GM12878 (cell line): ENCODE data around the gene MPRIP. TPM values are rescaled to one million over a fixed set of nuclear protein-coding genes. Genes with fewer than 3 reads are reported as not detected.

Experiments
- ATAC-seq: fragments of 200-7000 bp; cut with Tn5 transposase; 3 replicates; pipeline ENCODE4 v1.9.1; 2020; ENCODE audit warnings: mild to moderate bottlenecking, moderate library complexity
- BruUV-seq: library from RNA; stranded (reverse); fragments of 400-500 nt; replicated peaks from 2 replicates; lab custom pipeline; 2021; lab: Mats Ljungman, UMichigan
- CTCF ChIA-PET: fragments of 300-600 bp; sonication (Branson Sonifier 250); formaldehyde crosslinking; extraction: SDS; loops from one replicate; lab custom pipeline; 2021; ENCODE audit warnings: inconsistent platforms; lab: Yijun Ruan, JAX
- POLR2A ChIA-PET: fragments of 350-600 bp; formaldehyde crosslinking; extraction: SDS; loops from one replicate; lab custom pipeline; 2021; ENCODE audit warnings: inconsistent platforms; lab: Charles Lee
- RAD21 ChIA-PET: fragments of 300-600 bp; sonication (Branson Sonifier 250); formaldehyde crosslinking; loops from one replicate; lab custom pipeline; 2023; ENCODE audit warnings: antibody characterized with exemption; ENCODE audit not compliant: unreplicated experiment; lab: Charles Lee
- SMC1A ChIA-PET: fragments of 300-600 bp; sonication (Branson Sonifier 250); formaldehyde crosslinking; loops from one replicate; lab custom pipeline; 2023; ENCODE audit not compliant: unreplicated experiment, uncharacterized antibody; lab: Charles Lee
- DNase-seq: peaks from one replicate; pipeline ENCODE4 v3.0.0-alpha.2; 2011; ENCODE audit warnings: low read depth, low spot score
- FAIRE-seq: peaks from 3 replicates; lab custom pipeline; 2011; peaks lifted over from hg19 to GRCh38; lab: Jason Lieb, UNC
- H2AFZ ChIP-seq: 2 replicates; pipeline ENCODE4 v1.6.0; 2011; ENCODE audit warnings: low read depth, low read length, control low read depth; ENCODE audit not compliant: control insufficient read depth
- H3K27ac ChIP-seq: 2 replicates; pipeline ENCODE4 v1.5.1; 2011; ENCODE audit warnings: control low read depth; ENCODE audit not compliant: control insufficient read depth, insufficient read depth
- H3K27me3 ChIP-seq, 2 experiments: replicated peaks in 1 of 2; 2 replicates each; pipeline versions ENCODE4 v1.6.0 to v1.6.1; 2011; ENCODE audit warnings: low read length in 1 of 2; ENCODE audit not compliant: control insufficient read depth in 2 of 2, insufficient read depth in 2 of 2
- H3K36me3 ChIP-seq, 2 experiments: 2 replicates each; pipeline ENCODE4 v1.5.1; 2011; ENCODE audit warnings: low read length in 1 of 2; ENCODE audit not compliant: control insufficient read depth in 2 of 2, insufficient read depth in 2 of 2
- H3K4me1 ChIP-seq: 2 replicates; pipeline ENCODE4 v1.6.1; 2011; ENCODE audit warnings: mild to moderate bottlenecking, low read length, moderate library complexity, mixed read lengths; ENCODE audit not compliant: control insufficient read depth, insufficient read depth
- H3K4me2 ChIP-seq: 2 replicates; pipeline ENCODE4 v1.6.0; 2011; ENCODE audit warnings: control low read depth; ENCODE audit not compliant: control insufficient read depth, insufficient read depth
- H3K4me3 ChIP-seq: fragments of 200-600 bp; sonication (generic); 2 replicates; pipeline ENCODE4 v1.5.1; 2016
- H3K79me2 ChIP-seq: 2 replicates; pipeline ENCODE4 v1.6.0; 2011; ENCODE audit warnings: low read length; ENCODE audit not compliant: control insufficient read depth, insufficient read depth
- H3K9ac ChIP-seq: 2 replicates; pipeline ENCODE4 v1.8.0; 2011; ENCODE audit warnings: low read length, control low read depth, mixed read lengths; ENCODE audit not compliant: control insufficient read depth, insufficient read depth
- H3K9me3 ChIP-seq: replicated peaks from 3 replicates; pipeline ENCODE4 v1.5.1; 2011; ENCODE audit warnings: mild to moderate bottlenecking, low read length; ENCODE audit not compliant: control insufficient read depth, insufficient read depth
- H4K20me1 ChIP-seq: 2 replicates; pipeline ENCODE4 v1.6.0; 2011; ENCODE audit not compliant: control insufficient read depth, insufficient read depth
- ASH2L ChIP-seq: fragments of 300-600, 200-600 bp; sonication (generic); IDR thresholded peaks from 2 replicates; pipeline ENCODE4 v1.6.1; 2017; ENCODE audit warnings: low read depth, mild to moderate bottlenecking, borderline replicate concordance
- ATF7 ChIP-seq: fragments of 450-650 bp; IDR thresholded peaks from 2 replicates; pipeline ENCODE4 v1.6.1; 2016; ENCODE audit warnings: low read depth, mild to moderate bottlenecking
- BACH1 ChIP-seq: fragments of 450-650 bp; IDR thresholded peaks from 2 replicates; pipeline ENCODE4 v1.6.1; 2017; ENCODE audit warnings: mild to moderate bottlenecking, borderline replicate concordance
- CBFB ChIP-seq: IDR thresholded peaks from 2 replicates; pipeline ENCODE4 v1.6.1; 2016; ENCODE audit warnings: antibody characterized with exemption, low read depth
- EGR1 ChIP-seq, 2 experiments: IDR thresholded peaks; 1 replicate in 1 of 2; 2 replicates in 1 of 2; pipeline ENCODE4 v1.6.1; 2011 to 2012; ENCODE audit warnings: low read depth in 2 of 2, low read length in 2 of 2, borderline replicate concordance in 1 of 2, mild to moderate bottlenecking in 1 of 2, moderate library complexity in 1 of 2
- ELK1 ChIP-seq: IDR thresholded peaks from 2 replicates; pipeline ENCODE4 v1.6.1; 2012; ENCODE audit warnings: low read depth, low read length, improper control_type of control experiment
- HDAC2 ChIP-seq: fragments of 200-600 bp; sonication (generic); IDR thresholded peaks from 2 replicates; pipeline ENCODE4 v1.6.1; 2017
- PRDM15 ChIP-seq: fragments of 450-650 bp; formaldehyde crosslinking; IDR thresholded peaks from 2 replicates; pipeline ENCODE4 v1.4.0; 2020; ENCODE audit warnings: mild to moderate bottlenecking, moderate library complexity
- ZNF687 ChIP-seq: fragments of 450-650 bp; IDR thresholded peaks from 2 replicates; pipeline ENCODE4 v1.6.1; 2017; ENCODE audit warnings: mild to moderate bottlenecking, moderate library complexity
- WGBS: methylation state at CpG from one replicate; pipeline ENCODE4 v1.1.6; 2016; ENCODE audit warnings: low lambda C conversion rate; ENCODE audit not compliant: insufficient replicate concordance, insufficient coverage; ENCODE audit errors: missing lambda C conversion rate; 5-methylcytosine and 5-hydroxymethylcytosine counted together
- in situ Hi-C: fragments of 300-500 bp; cut with MboI; formaldehyde crosslinking; loops from 9 replicates; pipeline ENCODE4 v1.14.3; 2018; ENCODE audit warnings: mixed read lengths
- intact Hi-C: fragments of 100-400 bp; cut with micrococcal nuclease; formaldehyde crosslinking; loops from one replicate; pipeline ENCODE4 v1.14.2; 2022; ENCODE audit not compliant: unreplicated experiment
- polyA plus RNA-seq, 11 experiments: library from polyadenylated mRNA; depleted of rRNA in 4 of 11; unstranded in 6 of 11; stranded (reverse) in 5 of 11; fragments of >200 nt; fragmentation: Nextera tagmentation in 4 of 11; fragmentation: Illumina TruSeq in 1 of 11; extraction: Ambion mirVana in 4 of 11; extraction: Trizol in 1 of 11; gene quantifications; 1 replicate in 1 of 11; 2 replicates in 10 of 11; pipeline versions ENCODE4 v1.2.1 to v1.2.3, GENCODE V29; 2011 to 2016; ENCODE audit warnings: inconsistent platforms in 2 of 11, missing spikeins in 2 of 11, low read depth in 1 of 11
- total RNA-seq, 4 experiments: library from RNA; depleted of rRNA in 3 of 4; stranded (reverse); fragments of >200 nt in 3 of 4; fragmentation: Illumina TruSeq in 1 of 4; extraction: Trizol in 1 of 4; gene quantifications; 2 replicates each; pipeline versions ENCODE4 v1.2.1 to v1.2.3, GENCODE V29; 2013 to 2021
- TF ChIP-seq, protein P1 (sequence below): fragments of 450-650 bp; IDR thresholded peaks from 2 replicates; pipeline ENCODE4 v1.6.1; 2016; ENCODE audit warnings: mild to moderate bottlenecking
- TF ChIP-seq, protein P2 (sequence below): IDR thresholded peaks from 2 replicates; pipeline ENCODE4 v1.6.1; 2011; ENCODE audit warnings: borderline replicate concordance, low read depth, mild to moderate bottlenecking, moderate library complexity, mixed read lengths, low read length; ENCODE audit not compliant: insufficient read depth; ENCODE audit errors: extremely low read length

The MPRIP gene
- total and polyA plus RNA-seq, 10 of the 15 experiments (the other 5 are each of a cell fraction or from before 2014, with no cell fraction given): 16.5 to 168 (median 71.7) TPM

- TF ChIP-seq, protein P1, sequence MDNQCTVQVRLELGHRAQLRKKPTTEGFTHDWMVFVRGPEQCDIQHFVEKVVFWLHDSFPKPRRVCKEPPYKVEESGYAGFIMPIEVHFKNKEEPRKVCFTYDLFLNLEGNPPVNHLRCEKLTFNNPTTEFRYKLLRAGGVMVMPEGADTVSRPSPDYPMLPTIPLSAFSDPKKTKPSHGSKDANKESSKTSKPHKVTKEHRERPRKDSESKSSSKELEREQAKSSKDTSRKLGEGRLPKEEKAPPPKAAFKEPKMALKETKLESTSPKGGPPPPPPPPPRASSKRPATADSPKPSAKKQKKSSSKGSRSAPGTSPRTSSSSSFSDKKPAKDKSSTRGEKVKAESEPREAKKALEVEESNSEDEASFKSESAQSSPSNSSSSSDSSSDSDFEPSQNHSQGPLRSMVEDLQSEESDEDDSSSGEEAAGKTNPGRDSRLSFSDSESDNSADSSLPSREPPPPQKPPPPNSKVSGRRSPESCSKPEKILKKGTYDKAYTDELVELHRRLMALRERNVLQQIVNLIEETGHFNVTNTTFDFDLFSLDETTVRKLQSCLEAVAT: no peak
- TF ChIP-seq CBFB (no peak), ASH2L (no peak)
Observed at GRCh38 chr17:17120701-17121100, 78.4 kb downstream of the MPRIP start (continued).

DNA sequence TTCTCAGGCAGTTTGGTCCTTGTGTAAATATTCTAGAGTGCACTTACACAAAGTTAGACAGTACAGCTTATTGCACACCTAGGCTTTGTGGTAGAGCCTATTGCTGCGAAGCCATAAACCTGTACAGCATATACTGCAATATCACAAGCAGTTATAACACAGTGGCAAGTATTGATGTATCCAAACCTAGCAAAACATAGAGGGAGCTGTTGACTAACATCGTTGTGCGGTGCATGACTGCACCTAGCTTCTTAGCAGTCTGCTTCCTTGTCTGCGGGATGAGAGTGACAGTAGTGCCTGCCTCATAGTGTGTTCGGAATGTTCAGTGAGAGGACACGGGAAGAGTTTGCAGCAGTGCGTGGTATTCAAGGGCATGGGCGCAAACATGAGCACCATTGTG, 78.9 kb downstream of the MPRIP start:
- FAIRE-seq (no peak), DNase-seq (no peak), ATAC-seq (no peak)
- peaks cover 28% of the 10 kb centered on the region for H3K4me1 ChIP-seq
- H3K9me3 ChIP-seq: no peaks in the 10 kb centered on the region; the same call in 2 of the 3 replicates
- no TSS peak for BruUV-seq
- H3K27ac ChIP-seq: no peak overlapping the region
- intact Hi-C loops (no loop called here), in situ Hi-C loops (no loop called here)
- RAD21 ChIA-PET: no interaction called here
- CTCF ChIA-PET: interaction anchor here (1.0 to 1.2 kb wide), 2 partner anchors 114 to 145 kb away, joined by 3 read pairs; no protein-coding TSS in a partner anchor
- H4K20me1 ChIP-seq: peaks cover 4% of the 10 kb centered on the region; the same call in 1 of the 2 replicates
- H3K36me3 ChIP-seq: peaks cover 0 to 1% of the 10 kb centered on the region in 2 experiments; a peak in 2 of 4 replicates
- WGBS: 84% methylated on average over 8 of the region's 8 CpGs
- H3K4me3 ChIP-seq: no peak overlapping the region
- H2AFZ ChIP-seq: no peak overlapping the region
- SMC1A ChIA-PET: no interaction called here
- H3K79me2 ChIP-seq: peaks cover 28% of the 10 kb centered on the region
- H3K4me2 ChIP-seq: no peak overlapping the region
- H3K9ac ChIP-seq: no peak overlapping the region
- no peaks in the 10 kb centered on the region for H3K27me3 ChIP-seq
- POLR2A ChIA-PET: no interaction called here
- TF ChIP-seq ZNF687 (no peak), ATF7 (no peak), BACH1 (no peak), PRDM15 (CRISPR knock-in tag) (no peak), HDAC2 (no peak), EGR1 (IDR thresholded peaks at IDR 0.05; ENCODE audit: borderline replicate concordance in 1 of 2, low read depth in 2 of 2, low read length in 2 of 2) (no peak), ELK1 (no peak)
- TF ChIP-seq, protein P2, sequence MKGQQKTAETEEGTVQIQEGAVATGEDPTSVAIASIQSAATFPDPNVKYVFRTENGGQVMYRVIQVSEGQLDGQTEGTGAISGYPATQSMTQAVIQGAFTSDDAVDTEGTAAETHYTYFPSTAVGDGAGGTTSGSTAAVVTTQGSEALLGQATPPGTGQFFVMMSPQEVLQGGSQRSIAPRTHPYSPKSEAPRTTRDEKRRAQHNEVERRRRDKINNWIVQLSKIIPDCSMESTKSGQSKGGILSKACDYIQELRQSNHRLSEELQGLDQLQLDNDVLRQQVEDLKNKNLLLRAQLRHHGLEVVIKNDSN: no peak
